T-helper 22 cell (primary cell): ENCODE measurements around the gene AMOTL1.

Experiments used
- DNase-seq: peaks from one replicate; pipeline ENCODE4 v3.0.0-alpha.2; 2020; ENCODE audit warnings: low read depth

The AMOTL1 gene, protein sequence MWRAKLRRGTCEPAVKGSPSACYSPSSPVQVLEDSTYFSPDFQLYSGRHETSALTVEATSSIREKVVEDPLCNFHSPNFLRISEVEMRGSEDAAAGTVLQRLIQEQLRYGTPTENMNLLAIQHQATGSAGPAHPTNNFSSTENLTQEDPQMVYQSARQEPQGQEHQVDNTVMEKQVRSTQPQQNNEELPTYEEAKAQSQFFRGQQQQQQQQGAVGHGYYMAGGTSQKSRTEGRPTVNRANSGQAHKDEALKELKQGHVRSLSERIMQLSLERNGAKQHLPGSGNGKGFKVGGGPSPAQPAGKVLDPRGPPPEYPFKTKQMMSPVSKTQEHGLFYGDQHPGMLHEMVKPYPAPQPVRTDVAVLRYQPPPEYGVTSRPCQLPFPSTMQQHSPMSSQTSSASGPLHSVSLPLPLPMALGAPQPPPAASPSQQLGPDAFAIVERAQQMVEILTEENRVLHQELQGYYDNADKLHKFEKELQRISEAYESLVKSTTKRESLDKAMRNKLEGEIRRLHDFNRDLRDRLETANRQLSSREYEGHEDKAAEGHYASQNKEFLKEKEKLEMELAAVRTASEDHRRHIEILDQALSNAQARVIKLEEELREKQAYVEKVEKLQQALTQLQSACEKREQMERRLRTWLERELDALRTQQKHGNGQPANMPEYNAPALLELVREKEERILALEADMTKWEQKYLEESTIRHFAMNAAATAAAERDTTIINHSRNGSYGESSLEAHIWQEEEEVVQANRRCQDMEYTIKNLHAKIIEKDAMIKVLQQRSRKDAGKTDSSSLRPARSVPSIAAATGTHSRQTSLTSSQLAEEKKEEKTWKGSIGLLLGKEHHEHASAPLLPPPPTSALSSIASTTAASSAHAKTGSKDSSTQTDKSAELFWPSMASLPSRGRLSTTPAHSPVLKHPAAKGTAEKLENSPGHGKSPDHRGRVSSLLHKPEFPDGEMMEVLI

GRCh38 chr11:94767701-94768601 lies at the start of gene AMOTL1:
Gene AMOTL1 (plus strand): TSS chr11:94768356. CDS start chr11:94768512, 156 bp downstream.
- no peak for DNase-seq

DNA sequence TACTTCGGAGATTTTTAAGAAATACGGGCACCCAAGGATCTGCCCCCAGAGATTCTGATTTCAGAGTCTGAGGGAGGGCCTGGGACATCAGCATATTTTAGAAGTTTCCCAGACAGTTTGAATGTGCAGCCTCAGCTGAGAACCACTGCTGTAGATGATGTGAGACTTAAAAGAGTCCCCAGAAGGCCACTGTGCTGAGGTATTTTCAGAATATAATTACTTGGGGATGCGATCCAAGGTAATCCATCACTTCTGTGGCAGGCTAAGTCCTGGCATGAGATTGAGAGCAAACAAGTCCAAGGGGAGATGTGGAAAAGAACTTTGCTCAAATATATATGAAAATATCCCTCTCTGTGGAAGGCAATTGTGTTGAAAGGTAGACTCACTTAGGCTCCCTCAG lies 48.3 kb upstream of the AMOTL1 start:
- no peak for DNase-seq

DNA sequence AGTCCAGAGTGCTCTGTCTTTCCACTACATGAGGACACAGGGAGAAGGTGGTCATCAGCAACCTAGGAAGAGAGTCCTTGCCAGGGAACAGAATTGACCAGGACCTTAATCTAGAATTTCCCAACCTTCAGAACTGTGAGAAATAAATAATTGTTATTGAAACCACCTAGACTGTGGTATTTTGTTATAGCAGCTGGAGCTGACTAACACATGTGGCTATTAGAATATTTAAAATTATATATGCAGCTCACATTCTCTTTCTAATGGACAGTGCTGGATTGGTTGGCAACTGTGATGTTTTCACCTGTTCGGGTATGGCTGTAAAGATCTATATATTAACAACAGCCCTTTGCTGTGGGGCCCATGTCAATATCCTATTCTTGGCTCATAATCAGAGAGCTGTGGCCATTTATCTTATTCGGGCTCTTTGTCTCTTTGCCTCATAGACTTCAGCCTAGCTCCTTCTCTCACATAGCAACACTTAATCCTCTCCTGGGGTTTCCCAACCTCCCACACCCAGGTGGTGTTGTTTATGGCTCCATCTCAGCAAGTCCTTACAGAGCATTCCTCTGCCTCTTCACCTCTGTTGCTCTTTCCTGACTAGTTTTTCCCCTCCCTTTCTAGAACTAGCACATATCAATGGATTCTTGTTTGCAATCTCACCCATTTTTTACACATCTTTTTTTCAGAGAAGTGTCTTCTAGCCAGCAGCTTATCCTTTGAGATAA lies 46.4 kb upstream of the AMOTL1 start:
- DNase-seq, result no peak

GRCh38 chr11:94722735-94723134 lies 45.4 kb upstream of the AMOTL1 start:
- no peak for DNase-seq

DNA sequence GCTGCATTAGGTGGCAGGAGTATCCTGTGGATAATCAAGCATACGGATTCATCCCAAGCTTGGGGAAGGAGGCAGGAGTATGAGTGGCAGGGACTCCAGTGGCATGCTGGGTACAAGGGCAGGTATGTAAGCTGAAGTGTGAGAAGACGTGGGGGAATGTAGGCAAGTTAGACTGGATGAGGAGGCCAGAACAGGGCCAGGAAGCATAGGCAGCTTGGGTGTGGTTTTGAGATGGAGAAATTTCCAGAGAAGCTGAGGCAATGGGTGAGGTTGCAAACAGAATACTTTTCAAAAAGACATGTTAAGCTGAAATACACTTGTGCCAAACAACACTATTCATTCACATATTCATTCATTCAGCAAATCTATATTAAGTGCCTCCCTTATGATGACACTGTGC lies 43.1 kb upstream of the AMOTL1 start:
- DNase-seq, result no peak

DNA sequence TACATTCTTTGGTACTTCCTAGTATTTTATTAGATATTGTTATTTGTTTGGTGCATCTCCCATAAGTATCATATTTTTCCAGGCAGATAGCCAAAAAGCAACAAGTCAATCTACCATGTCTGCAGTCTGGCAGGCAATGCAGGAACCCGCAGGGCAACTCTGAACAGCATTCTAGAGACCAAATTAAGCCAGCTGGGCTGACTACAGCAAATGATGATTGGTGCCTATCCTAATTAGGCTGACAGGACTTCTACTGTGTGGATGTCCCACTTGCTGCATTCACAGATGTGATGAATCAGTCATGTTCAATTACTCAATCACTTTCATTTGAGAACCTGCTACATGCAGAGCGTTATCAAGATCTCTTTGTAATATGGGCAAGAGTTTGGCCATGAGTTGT lies 40.3 kb upstream of the AMOTL1 start:
- DNase-seq, result no peak

GRCh38 chr11:94728541-94728940 lies 39.6 kb upstream of the AMOTL1 start:
- no peak for DNase-seq

GRCh38 chr11:94728966-94729751 lies 39.0 kb upstream of the AMOTL1 start:
- no peak for DNase-seq

DNA sequence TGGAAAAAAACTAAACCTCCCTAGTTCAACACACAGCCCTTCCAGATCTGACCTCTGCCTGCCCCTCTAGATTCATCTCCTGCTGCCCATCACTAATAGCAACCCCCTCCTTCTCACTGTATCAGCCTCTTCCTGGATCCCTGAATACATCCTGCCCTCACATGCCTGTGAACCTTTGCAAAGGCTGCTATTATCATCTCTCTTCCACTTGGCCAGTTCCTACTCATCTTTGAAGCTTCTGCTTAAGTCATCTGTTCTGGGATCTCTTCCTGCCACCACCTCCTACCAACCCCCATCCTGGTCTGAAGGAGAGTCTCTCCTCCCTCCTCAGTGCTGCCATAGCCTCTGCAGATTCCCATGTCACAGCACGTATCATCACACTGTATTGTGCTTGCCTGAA lies 38.0 kb upstream of the AMOTL1 start:
- no peak for DNase-seq

DNA sequence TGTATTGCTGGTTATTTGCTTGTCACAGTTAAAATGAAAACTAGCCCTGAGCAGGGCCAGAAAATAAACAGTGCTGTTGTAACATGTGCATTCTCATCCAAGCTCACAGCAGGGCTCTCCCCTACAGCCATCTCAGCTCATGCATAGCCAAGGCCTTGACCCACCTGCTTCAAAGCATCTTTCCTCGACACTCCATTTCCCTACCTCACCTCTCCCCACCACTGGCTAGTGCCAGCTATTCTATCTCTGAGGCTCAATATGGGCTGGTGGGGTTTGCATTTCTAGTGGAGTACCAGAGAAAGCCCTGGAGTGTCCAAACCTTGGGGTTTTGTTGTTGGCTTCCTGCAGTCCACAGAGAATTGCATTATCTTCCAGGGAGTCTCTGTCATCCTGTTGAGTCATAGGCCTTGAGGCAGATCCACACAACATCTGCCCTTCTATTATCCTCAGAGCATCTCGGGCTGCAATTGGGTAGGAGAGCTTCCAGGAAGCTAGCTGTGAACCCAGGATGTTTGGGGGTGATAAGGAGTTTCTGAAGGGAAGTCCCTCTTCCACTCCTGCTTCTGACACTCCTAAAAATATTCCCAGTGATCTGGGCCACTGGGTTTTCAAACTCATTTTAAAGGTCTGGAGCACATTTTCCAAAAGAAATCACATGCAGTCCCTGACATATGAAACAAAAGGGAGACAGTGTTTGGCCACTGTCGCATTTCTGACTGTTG lies 36.1 kb upstream of the AMOTL1 start:
- DNase-seq, result no peak

DNA sequence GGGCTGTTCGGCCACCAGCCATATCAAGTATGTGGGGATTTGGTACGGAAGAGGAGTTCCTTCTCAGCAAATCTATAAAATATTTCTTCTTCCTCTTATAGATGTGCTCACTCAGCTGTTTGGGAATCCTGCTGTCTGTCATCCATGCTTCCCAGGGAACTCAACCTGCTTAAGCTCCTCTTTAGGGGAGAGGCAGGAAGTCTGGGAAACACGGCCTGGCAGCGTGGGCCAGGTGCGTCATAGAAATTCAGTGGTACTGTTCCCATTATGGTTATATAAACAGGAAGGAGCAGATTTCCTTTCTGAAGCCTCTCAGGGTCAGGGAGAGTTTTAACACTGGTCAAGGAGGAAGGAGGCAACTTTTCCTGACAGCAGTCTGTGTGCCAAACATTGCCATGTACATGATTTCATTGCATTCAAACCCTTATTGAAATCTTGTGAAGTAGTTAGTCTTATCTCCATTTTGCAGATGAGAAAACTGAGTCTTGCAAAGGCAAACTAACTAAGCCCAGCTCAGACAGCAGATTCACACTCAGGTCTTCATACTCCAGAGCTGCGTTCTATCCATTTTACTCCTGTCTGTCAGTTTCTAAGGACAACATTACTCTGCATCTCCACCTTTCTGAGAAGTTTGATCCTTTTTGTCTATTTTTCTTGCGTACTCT lies 35.4 kb upstream of the AMOTL1 start:
- DNase-seq, result no peak

GRCh38 chr11:94734563-94735275 lies 33.4 kb upstream of the AMOTL1 start:
- no peak for DNase-seq

GRCh38 chr11:94735907-94736306 lies 32.2 kb upstream of the AMOTL1 start:
- DNase-seq, result no peak

DNA sequence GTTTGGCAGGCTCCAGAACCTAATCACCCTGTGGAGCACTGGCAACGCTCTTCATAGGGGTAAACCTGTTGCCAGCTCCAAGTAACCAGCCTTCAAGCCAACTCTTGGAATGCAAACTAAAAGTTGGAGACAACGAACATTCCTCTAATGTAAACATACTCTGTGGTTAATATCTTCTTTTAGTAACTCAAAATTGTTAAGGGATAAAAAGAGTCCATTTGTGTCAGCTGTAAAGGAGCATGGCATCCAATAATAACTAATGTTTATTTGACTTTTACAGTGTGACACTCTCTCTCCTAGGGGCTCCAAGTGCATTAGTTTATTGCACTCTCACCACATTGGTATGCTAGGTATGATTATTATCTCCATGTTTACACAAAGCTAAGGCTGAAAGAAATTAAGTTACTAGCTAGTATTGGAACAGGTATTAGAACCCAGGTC lies 31.0 kb upstream of the AMOTL1 start:
- DNase-seq, result no peak

DNA sequence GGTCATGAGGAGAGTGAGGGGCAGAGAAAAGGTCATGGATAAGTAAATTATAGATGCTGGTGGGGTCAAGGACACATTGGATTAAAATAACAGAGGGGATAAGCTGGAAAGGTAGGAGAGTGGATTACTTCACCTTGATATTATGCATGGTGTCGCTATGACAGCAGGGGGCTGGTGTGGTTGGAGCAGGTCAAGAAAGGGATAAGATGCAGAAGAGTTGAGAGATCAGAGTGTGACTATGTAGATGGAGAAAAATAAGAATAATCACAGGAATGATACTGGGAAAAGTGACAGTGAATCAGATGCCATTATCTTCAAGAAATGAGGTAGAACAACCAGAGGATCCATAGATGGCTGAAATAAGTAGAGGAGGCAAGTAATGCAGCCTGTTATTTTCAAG lies 29.4 kb upstream of the AMOTL1 start:
- DNase-seq, result no peak

GRCh38 chr11:94739331-94739730 lies 28.8 kb upstream of the AMOTL1 start:
- no peak for DNase-seq

GRCh38 chr11:94740083-94741021 lies 27.8 kb upstream of the AMOTL1 start:
- DNase-seq, result no peak
